H1 (cell line): Measurements from ENCODE around the gene CKAP5. TPM values are rescaled to one million over a fixed set of nuclear protein-coding genes. Genes with fewer than 3 reads are reported as not detected.

ENCODE experiments used
- CTCF ChIA-PET: fragments of 300-600 bp; sonication (Branson Sonifier 250); formaldehyde crosslinking; loops from one replicate; lab custom pipeline; 2021; ENCODE audit not compliant: partially characterized antibody; lab: Charles Lee
- POLR2A ChIA-PET: fragments of 300-600 bp; sonication (Branson Sonifier 250); formaldehyde crosslinking; loops from one replicate; lab custom pipeline; 2021; ENCODE audit warnings: inconsistent platforms; ENCODE audit not compliant: partially characterized antibody; lab: Charles Lee
- DNase-seq, 2 experiments: peaks; one replicate each; pipeline versions ENCODE4 v3.0.0 to v3.0.0-alpha.2; 2010 to 2022; ENCODE audit warnings: low spot score in 2 of 2, low read depth in 1 of 2, mixed read lengths in 1 of 2
- FAIRE-seq: peaks from 2 replicates; lab custom pipeline; 2011; peaks lifted over from hg19 to GRCh38; lab: Jason Lieb, UNC
- H2AFZ ChIP-seq: 2 replicates; pipeline ENCODE4 v1.8.1; 2012; ENCODE audit warnings: low read length, inconsistent platforms
- H2AK5ac ChIP-seq: 2 replicates; pipeline ENCODE4 v1.6.1; 2013; ENCODE audit warnings: low read depth, low read length
- H2BK120ac ChIP-seq: replicated peaks from 2 replicates; pipeline ENCODE3; 2013; ENCODE audit warnings: low read depth, low read length, inconsistent platforms
- H2BK12ac ChIP-seq: 2 replicates; pipeline ENCODE4 v1.6.1; 2013; ENCODE audit warnings: low read depth, low read length
- H2BK15ac ChIP-seq: 2 replicates; pipeline ENCODE4 v1.6.1; 2013; ENCODE audit warnings: low read length
- H2BK20ac ChIP-seq: 2 replicates; pipeline ENCODE4 v1.6.1; 2013; ENCODE audit warnings: low read length
- H2BK5ac ChIP-seq: 2 replicates; pipeline ENCODE4 v1.6.1; 2013; ENCODE audit warnings: low read depth, low read length
- H3K14ac ChIP-seq: 2 replicates; pipeline ENCODE4 v1.6.1; 2013; ENCODE audit warnings: inconsistent platforms; ENCODE audit not compliant: insufficient read length
- H3K18ac ChIP-seq: 2 replicates; pipeline ENCODE4 v1.6.1; 2013; ENCODE audit warnings: low read length; ENCODE audit errors: extremely low read depth
- H3K23ac ChIP-seq: 2 replicates; pipeline ENCODE4 v1.6.1; 2013; ENCODE audit warnings: inconsistent platforms; ENCODE audit not compliant: insufficient read length
- H3K23me2 ChIP-seq: 2 replicates; pipeline ENCODE4 v1.6.1; 2013; ENCODE audit warnings: low read depth, low read length
- H3K27ac ChIP-seq: 2 replicates; pipeline ENCODE4 v1.6.1; 2011; ENCODE audit warnings: low read depth, low read length, inconsistent platforms
- H3K27me3 ChIP-seq, 4 experiments: replicated peaks in 1 of 4; 1 replicate in 1 of 4; 2 replicates in 3 of 4; pipeline versions ENCODE4 v1.6.1 to v1.8.1; 2011 to 2013; ENCODE audit warnings: low read length in 3 of 4, mild to moderate bottlenecking in 3 of 4, inconsistent platforms in 2 of 4, mixed read lengths in 2 of 4, moderate library complexity in 1 of 4; ENCODE audit not compliant: control insufficient read depth in 3 of 4, insufficient read depth in 3 of 4; ENCODE audit errors: extremely low read depth in 1 of 4
- H3K36me3 ChIP-seq, 4 experiments: 2 replicates each; pipeline versions ENCODE4 v1.6.1 to v1.8.1; 2011 to 2013; ENCODE audit warnings: mild to moderate bottlenecking in 4 of 4, low read length in 3 of 4, moderate library complexity in 2 of 4, control low read depth in 1 of 4, inconsistent platforms in 1 of 4; ENCODE audit not compliant: insufficient read depth in 4 of 4, control insufficient read depth in 2 of 4
- H3K4ac ChIP-seq: replicated peaks from 2 replicates; pipeline ENCODE3; 2013; ENCODE audit warnings: low read length, low read depth, mixed read lengths, inconsistent platforms; ENCODE audit not compliant: insufficient read length
- H3K4me1 ChIP-seq, 4 experiments: replicated peaks in 1 of 4; 1 replicate in 1 of 4; 2 replicates in 3 of 4; pipeline versions ENCODE4 v1.6.1 to v1.8.1; 2011 to 2013; ENCODE audit warnings: low read length in 3 of 4, inconsistent platforms in 2 of 4, mixed read lengths in 1 of 4; ENCODE audit not compliant: insufficient read depth in 4 of 4, control insufficient read depth in 3 of 4
- H3K4me2 ChIP-seq, 2 experiments: 2 replicates each; pipeline versions ENCODE4 v1.6.1 to v1.8.1; 2011 to 2013; ENCODE audit warnings: low read depth in 2 of 2, low read length in 2 of 2, control low read depth in 1 of 2, inconsistent platforms in 1 of 2, mild to moderate bottlenecking in 1 of 2; ENCODE audit not compliant: insufficient read depth in 1 of 2
- H3K4me3 ChIP-seq, 4 experiments: fragments of 200-600, 300-600 bp in 1 of 4; sonication (generic), shearing (Covaris generic), sonication (Bioruptor Twin) in 1 of 4; 2 replicates each; pipeline versions ENCODE4 v1.5.1 to v1.8.1; 2011 to 2016; ENCODE audit warnings: low read length in 4 of 4, low read depth in 3 of 4, control low read depth in 2 of 4, inconsistent platforms in 2 of 4, mild to moderate bottlenecking in 2 of 4, mixed read lengths in 1 of 4, moderate library complexity in 1 of 4; ENCODE audit not compliant: insufficient read depth in 2 of 4; ENCODE audit errors: extremely low read depth in 1 of 4
- H3K56ac ChIP-seq: replicated peaks from 2 replicates; pipeline ENCODE3; 2013; ENCODE audit warnings: low read depth, mild to moderate bottlenecking, mixed read lengths, low read length, inconsistent platforms; ENCODE audit not compliant: insufficient read length
- H3K79me1 ChIP-seq: 2 replicates; pipeline ENCODE4 v1.6.1; 2013; ENCODE audit warnings: low read depth, low read length, control low read depth
- H3K79me2 ChIP-seq, 2 experiments: 2 replicates each; pipeline versions ENCODE4 v1.6.1 to v1.8.1; 2012 to 2013; ENCODE audit warnings: low read length in 2 of 2, mild to moderate bottlenecking in 2 of 2, inconsistent platforms in 1 of 2; ENCODE audit not compliant: insufficient read depth in 2 of 2, control insufficient read depth in 1 of 2
- H3K9ac ChIP-seq, 4 experiments: replicated peaks in 1 of 4; 1 replicate in 1 of 4; 2 replicates in 3 of 4; pipeline versions ENCODE4 v1.6.1 to v1.8.1; 2011 to 2013; ENCODE audit warnings: low read depth in 3 of 4, low read length in 3 of 4, control low read depth in 2 of 4, mild to moderate bottlenecking in 2 of 4, moderate library complexity in 2 of 4, inconsistent platforms in 1 of 4; ENCODE audit errors: extremely low read depth in 1 of 4
- H3K9me3 ChIP-seq, 2 experiments: 2 replicates each; pipeline versions ENCODE4 v1.6.1 to v1.8.1; 2012 to 2013; ENCODE audit warnings: mild to moderate bottlenecking in 2 of 2, moderate library complexity in 2 of 2, control low read depth in 1 of 2, inconsistent platforms in 1 of 2, low read depth in 1 of 2, low read length in 1 of 2, mixed read lengths in 1 of 2; ENCODE audit not compliant: insufficient read depth in 2 of 2
- H4K20me1 ChIP-seq, 2 experiments: replicated peaks in 1 of 2; 2 replicates each; pipeline versions ENCODE3 to v1.8.1; 2011 to 2013; ENCODE audit warnings: inconsistent platforms in 2 of 2, low read length in 2 of 2, mild to moderate bottlenecking in 1 of 2; ENCODE audit not compliant: insufficient read depth in 2 of 2, control insufficient read depth in 1 of 2
- H4K5ac ChIP-seq: 2 replicates; pipeline ENCODE4 v1.6.1; 2013; ENCODE audit warnings: low read length, low read depth, mixed read lengths, inconsistent platforms; ENCODE audit not compliant: insufficient read length
- H4K8ac ChIP-seq: 2 replicates; pipeline ENCODE4 v1.8.0; 2013; ENCODE audit warnings: mild to moderate bottlenecking, moderate library complexity, low read length, inconsistent platforms; ENCODE audit not compliant: insufficient read depth; ENCODE audit errors: extremely low read depth
- H4K91ac ChIP-seq: replicated peaks from 2 replicates; pipeline ENCODE3; 2013; ENCODE audit warnings: low read length, mixed read lengths, inconsistent platforms; ENCODE audit not compliant: insufficient read length
- ATF3 ChIP-seq: IDR thresholded peaks from 2 replicates; pipeline ENCODE4 v1.6.1; 2011; ENCODE audit warnings: low read depth, mild to moderate bottlenecking, low read length; ENCODE audit not compliant: insufficient read depth
- BRCA1 ChIP-seq: IDR thresholded peaks from 2 replicates; pipeline ENCODE4 v1.6.1; 2012; ENCODE audit warnings: low read depth, low read length, improper control_type of control experiment
- CEBPB ChIP-seq: IDR thresholded peaks from 2 replicates; pipeline ENCODE4 v1.6.1; 2012; ENCODE audit warnings: low read depth, low read length
- E2F6 ChIP-seq: IDR thresholded peaks from 2 replicates; pipeline ENCODE4 v1.6.1; 2012; ENCODE audit warnings: inconsistent platforms
- EP300 ChIP-seq, 2 experiments: IDR thresholded peaks; 1 replicate in 1 of 2; 2 replicates in 1 of 2; pipeline ENCODE4 v1.6.1; 2011 to 2012; ENCODE audit warnings: low read depth in 2 of 2, low read length in 2 of 2, mild to moderate bottlenecking in 2 of 2, borderline replicate concordance in 1 of 2, inconsistent platforms in 1 of 2, moderate library complexity in 1 of 2
- EZH2 ChIP-seq: fragments of 200-600 bp; sonication (generic); IDR thresholded peaks from 2 replicates; pipeline ENCODE4 v1.7.1; 2012; ENCODE audit warnings: low read depth, mild to moderate bottlenecking, moderate library complexity, low read length, inconsistent platforms; ENCODE audit not compliant: severe bottlenecking
- JUND ChIP-seq: IDR thresholded peaks from 2 replicates; pipeline ENCODE4 v1.6.1; 2011; ENCODE audit warnings: mild to moderate bottlenecking, improper control_type of control experiment, low read length
- KDM4A ChIP-seq: IDR thresholded peaks from one replicate; pipeline ENCODE4 v1.7.1; 2012; ENCODE audit warnings: low read depth, mild to moderate bottlenecking, moderate library complexity, low read length, inconsistent platforms; ENCODE audit not compliant: severe bottlenecking
- NRF1 ChIP-seq: IDR thresholded peaks from 2 replicates; pipeline ENCODE4 v1.6.1; 2011; ENCODE audit warnings: mild to moderate bottlenecking, low read depth, low read length, improper control_type of control experiment
- RFX5 ChIP-seq: IDR thresholded peaks from 2 replicates; pipeline ENCODE4 v1.6.1; 2011; ENCODE audit warnings: low read depth, low read length, improper control_type of control experiment, borderline replicate concordance
- SAP30 ChIP-seq: fragments of 300-600 bp; sonication (generic); IDR thresholded peaks from 2 replicates; pipeline ENCODE4 v1.7.1; 2012; ENCODE audit warnings: low read length, moderate library complexity, mild to moderate bottlenecking, inconsistent platforms; ENCODE audit not compliant: insufficient read depth, insufficient replicate concordance
- TAF7 ChIP-seq: optimal IDR thresholded peaks from 2 replicates; pipeline ENCODE3; 2011; ENCODE audit warnings: low read depth, mild to moderate bottlenecking, inconsistent platforms, low read length, moderate library complexity, borderline replicate concordance
- TEAD4 ChIP-seq: IDR thresholded peaks from 2 replicates; pipeline ENCODE4 v1.6.1; 2012; ENCODE audit warnings: low read depth, low read length, inconsistent platforms, mixed read lengths
- WGBS, 2 experiments: shearing (Covaris generic) in 1 of 2; methylation state at CpG; one replicate each; pipeline versions ENCODE4 v1.1.6 to v1.1.7; 2013 to 2015; ENCODE audit warnings: low lambda C conversion rate in 2 of 2, mixed read lengths in 2 of 2, inconsistent platforms in 1 of 2, low coverage in 1 of 2, missing lambda C conversion rate in 1 of 2; ENCODE audit not compliant: insufficient replicate concordance in 2 of 2, insufficient coverage in 1 of 2, insufficient read length in 1 of 2; ENCODE audit errors: extremely low coverage in 1 of 2, missing lambda C conversion rate in 1 of 2; 5-methylcytosine and 5-hydroxymethylcytosine counted together
- polyA plus RNA-seq, 7 experiments: library from polyadenylated mRNA; depleted of rRNA in 3 of 7; stranded (reverse) in 5 of 7; unstranded in 2 of 7; fragments of >200 nt in 5 of 7; fragments of 200-250 nt in 2 of 7; gene quantifications; 1 replicate in 5 of 7; 2 replicates in 1 of 7; 4 replicates in 1 of 7; pipeline versions ENCODE4 v1.2.1 to v1.2.3, GENCODE V29; 2011 to 2013; ENCODE audit warnings: missing spikeins in 2 of 7, mixed read lengths in 2 of 7
- total RNA-seq: library from RNA; stranded (reverse); fragmentation: NEBNext Ultra II Directional; extraction: Animal tissue kit (Norgen Biotek cat#: 25700); gene quantifications from 2 replicates; pipeline ENCODE4 v1.2.1, GENCODE V29; 2021

Gene CKAP5
- total and polyA plus RNA-seq, 2 of the 8 experiments (the other 6 are each of a cell fraction or from before 2014, with no cell fraction given), result 64.8 to 185 TPM

DNA sequence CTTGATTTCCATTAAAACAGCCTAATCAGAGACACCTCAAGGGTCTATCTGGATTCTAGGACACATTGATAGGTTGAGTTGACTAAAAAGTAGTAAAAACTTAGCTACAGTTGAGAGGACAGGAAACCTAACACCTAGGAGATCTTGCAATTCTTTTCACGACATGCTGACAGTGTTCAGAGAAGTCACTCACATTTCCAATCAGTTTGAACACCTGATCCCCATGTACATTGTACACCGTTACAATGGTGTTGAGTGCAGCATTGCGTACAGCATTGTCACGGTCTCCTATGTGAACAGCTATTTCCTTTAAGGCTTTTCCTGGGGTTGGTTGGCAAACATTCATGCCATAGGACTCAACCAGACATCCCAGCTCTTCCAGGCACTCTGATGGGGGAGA, 84.3 kb downstream of the CKAP5 start:
- Histone ChIP-seq H3K4me3 (no peak overlapping the region), H3K56ac (no peak overlapping the region), H2AFZ (no peak overlapping the region), H3K23ac (no peak overlapping the region), H2BK12ac (no peak overlapping the region), H2BK5ac (no peak overlapping the region), H4K5ac (no peak overlapping the region), H3K4me1 (no peaks in the 10 kb centered on the region), H3K36me3 (peaks cover 22 to 80% (median 61%) of the 10 kb centered on the region in 4 experiments), H4K91ac (no peak overlapping the region), H3K79me2 (no peaks in the 10 kb centered on the region), H3K9ac (no peak overlapping the region), H3K27me3 (no peaks in the 10 kb centered on the region; a peak in 1 of 7 replicates), H3K79me1 (no peaks in the 10 kb centered on the region), H2BK120ac (no peak overlapping the region), H3K4ac (no peak overlapping the region), H4K8ac (no peak overlapping the region), H3K4me2 (no peak overlapping the region), H2AK5ac (no peak overlapping the region), H3K27ac (no peak overlapping the region), H3K9me3 (no peaks in the 10 kb centered on the region), H3K18ac (no peak overlapping the region), H3K14ac (no peak overlapping the region), H2BK15ac (no peak overlapping the region), H2BK20ac (no peak overlapping the region), H4K20me1 (peaks cover 0 to 2% of the 10 kb centered on the region in 2 experiments), H3K23me2 (no peaks in the 10 kb centered on the region)
- FAIRE-seq (no peak), DNase-seq (no peak)
- ChIA-PET CTCF (no interaction called here), POLR2A (interaction anchor here (0.6 kb wide), 1 partner anchor 24 kb away, joined by 3 read pairs; no protein-coding TSS in a partner anchor)
- TF ChIP-seq KDM4A (no peak), EP300 (IDR thresholded peaks at IDR 0.05; ENCODE audit: borderline replicate concordance in 1 of 2, low read depth in 2 of 2, low read length in 2 of 2) (no peak), NRF1 (no peak), EZH2 (no peak), TEAD4 (no peak), E2F6 (no peak), SAP30 (no peak), ATF3 (no peak), TAF7 (no peak), RFX5 (no peak), CEBPB (no peak), JUND (no peak), BRCA1 (no peak)
- 98% methylated on average over 4 of the region's 4 CpGs; no CpG with 5 or more reads in 1 of the 2 experiments for WGBS, 2 experiments
